Fibroblast of skin of left biceps (primary cell): ENCODE results near the gene SPATA21.

Experiments used
- DNase-seq, 2 experiments: peaks; one replicate each; pipeline ENCODE4 v3.0.0-alpha.2; 2013; ENCODE audit warnings: low read depth in 2 of 2

The SPATA21 gene

GRCh38 chr1:16451841-16452528 is 14.8 kb upstream of the SPATA21 start:
- no peak for DNase-seq

DNA sequence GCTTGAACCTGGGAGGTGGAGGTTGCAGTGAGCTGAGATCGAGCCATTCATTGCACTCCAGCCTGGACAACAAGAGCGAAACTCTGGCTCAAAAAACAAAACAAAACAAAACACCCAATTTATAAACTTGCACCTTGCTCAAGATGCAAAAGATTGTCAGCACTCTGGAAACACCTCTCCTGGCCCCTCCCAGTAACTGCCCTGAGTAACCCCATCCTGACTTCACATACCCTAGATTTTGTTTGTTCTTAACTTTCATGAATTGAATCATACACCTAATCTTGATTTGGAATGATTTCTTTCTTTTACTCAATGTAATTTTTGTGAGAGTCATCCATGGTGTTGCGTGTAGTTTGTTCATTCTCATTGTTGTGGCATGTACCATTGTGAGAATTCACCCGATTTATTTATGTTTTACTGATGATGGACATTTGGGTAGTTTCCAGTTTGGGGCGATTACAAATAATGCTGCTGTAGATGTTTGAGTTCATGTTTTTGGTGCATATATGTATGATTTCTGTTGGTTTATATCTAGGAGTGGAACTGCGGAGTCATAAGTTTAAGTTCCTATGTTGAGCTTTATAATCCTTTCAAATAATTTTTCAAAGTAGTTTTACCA is 13.7 kb upstream of the SPATA21 start:
- DNase-seq: no peak

- DNase-seq: no peak
Measured at GRCh38 chr1:16449666-16450065, 12.4 kb upstream of the SPATA21 start.

- no peak for DNase-seq
Measured at GRCh38 chr1:16449065-16449464, 11.8 kb upstream of the SPATA21 start.

DNA sequence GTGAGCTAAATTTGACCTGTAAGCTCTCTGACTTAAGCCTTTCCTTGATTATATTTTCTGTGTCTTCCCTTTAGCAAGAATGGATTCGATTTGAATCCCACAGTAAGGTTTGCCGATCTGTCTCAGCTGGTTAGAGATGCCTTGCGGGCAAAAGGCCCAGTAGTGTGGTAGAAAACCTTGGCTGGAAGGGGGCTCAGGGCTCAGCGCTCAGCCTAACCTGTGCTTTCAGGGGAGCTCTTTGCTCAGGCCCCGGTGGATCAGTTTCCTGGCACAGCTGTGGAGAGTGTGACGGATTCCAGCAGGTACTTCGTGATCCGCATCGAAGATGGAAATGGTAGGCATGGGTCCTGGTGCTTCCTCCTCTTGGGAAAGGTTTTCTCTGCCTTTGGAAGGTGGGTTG is 10.4 kb upstream of the SPATA21 start:
- DNase-seq: no peak

DNA sequence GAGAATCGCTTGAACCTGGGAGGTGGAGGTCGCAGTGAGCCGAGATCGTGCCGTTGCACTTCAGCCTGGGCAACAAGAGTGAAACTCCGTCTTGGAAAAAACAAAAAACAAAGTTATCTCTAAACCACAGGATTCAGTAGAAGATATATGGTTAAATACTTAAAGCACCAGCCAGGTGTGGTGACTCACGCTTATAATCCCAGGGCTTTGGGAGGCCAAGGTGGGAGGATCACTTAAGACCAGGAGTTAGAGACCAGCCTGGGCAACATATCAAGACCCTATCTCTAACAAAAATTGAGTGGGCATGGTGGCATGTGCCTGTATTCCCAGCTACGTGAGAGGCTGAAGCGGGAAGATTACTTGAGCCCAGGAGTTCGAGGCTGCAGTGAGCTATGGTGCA is 8.9 kb upstream of the SPATA21 start:
- DNase-seq: no peak

GRCh38 chr1:16445052-16445451 is 7.8 kb upstream of the SPATA21 start:
- DNase-seq: no peak

GRCh38 chr1:16443975-16444770 is 6.9 kb upstream of the SPATA21 start:
- no peak for DNase-seq

DNA sequence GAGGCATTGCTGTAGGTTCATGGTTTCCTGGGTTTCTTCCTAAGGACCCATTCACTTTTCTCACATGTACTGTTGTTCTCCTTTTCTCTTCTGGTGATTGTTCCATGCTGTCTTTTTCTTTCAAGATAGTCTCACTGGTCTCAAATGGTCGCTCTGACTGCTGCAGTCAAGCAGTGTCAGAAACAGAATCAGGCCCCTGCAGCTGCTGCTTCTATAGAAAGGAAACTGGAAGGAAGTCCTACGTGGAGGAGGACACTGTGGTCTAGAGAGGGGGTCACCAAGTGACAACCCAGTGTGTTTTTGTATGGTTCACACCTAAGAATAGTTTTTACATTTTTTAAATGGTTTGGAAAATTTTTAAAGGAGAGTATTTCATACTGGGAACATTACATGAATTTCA is 5.7 kb upstream of the SPATA21 start:
- no peak for DNase-seq

GRCh38 chr1:16442265-16442664 is 5.0 kb upstream of the SPATA21 start:
- DNase-seq: no peak

DNA sequence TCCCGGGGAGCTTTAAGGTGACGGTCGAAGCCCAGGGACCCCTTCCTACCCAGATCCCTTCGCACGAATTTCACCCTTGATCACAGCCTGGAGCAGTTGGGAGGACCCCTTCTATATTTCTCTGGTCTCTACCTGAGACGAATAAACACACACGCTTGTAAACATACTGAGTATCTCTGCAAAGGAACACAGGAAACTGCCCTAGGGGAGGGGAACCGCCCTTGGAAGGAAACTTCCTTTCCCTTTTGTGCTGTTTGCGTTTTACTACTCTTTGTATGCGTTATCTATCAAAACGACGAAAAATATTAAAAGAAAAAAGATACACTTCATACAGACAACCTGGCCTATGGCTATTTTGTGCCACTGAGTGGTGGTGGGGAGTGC is 4.0 kb upstream of the SPATA21 start:
- no peak for DNase-seq

- peak; percentile 66 to 74 for DNase-seq
Measured at GRCh38 chr1:16440470-16441281, 3.5 kb upstream of the SPATA21 start, which contains the start of gene NECAP2. TSS of gene NECAP2 (plus strand) at chr1:16440724. CDS start at chr1:16440762, 38 bp downstream.

DNA sequence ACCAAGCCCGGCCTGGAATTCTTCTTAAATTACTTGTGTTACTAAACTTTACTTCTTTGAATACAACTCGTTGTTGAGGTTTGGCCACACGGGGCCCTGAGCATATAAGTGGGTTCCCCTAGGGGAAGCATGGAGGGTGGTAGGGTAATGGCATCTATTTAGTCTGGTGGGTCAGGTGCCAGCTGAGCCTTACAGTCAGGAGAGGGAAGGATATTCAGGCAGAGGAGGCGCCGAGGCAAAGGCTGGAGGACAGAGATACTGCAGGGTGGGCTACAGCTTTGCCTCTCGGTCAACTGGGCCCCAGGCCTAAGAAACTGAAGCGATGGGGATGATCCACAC is 2.9 kb upstream of the SPATA21 start:
- DNase-seq: no peak

- DNase-seq: no peak
Measured at GRCh38 chr1:16438924-16439323, 1.7 kb upstream of the SPATA21 start.

- no peak for DNase-seq
Measured at GRCh38 chr1:16438516-16438915, 1.3 kb upstream of the SPATA21 start.

DNA sequence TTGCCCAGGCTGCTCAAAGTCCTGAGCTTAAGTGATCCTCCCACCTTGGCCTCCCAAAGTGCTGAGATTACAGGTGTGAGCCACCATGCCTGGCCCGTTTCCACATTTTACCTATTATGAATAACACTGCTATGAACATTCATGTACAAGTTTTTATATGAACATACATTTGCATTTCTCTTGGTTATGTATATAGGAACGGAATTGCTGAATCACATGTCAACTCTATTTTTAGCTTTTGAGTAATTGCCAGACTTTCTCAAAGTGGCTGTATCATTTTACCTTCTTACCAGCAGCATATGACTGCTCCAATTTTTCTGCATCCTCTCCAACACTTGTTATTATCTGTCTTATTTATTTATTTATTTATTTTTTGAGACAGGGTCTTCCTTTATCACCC is 2.7 kb downstream of the SPATA21 start:
- peak in 1 of 2 experiments; percentile 6 for DNase-seq

- no peak for DNase-seq
Measured at GRCh38 chr1:16434007-16434406, 3.2 kb downstream of the SPATA21 start.

DNA sequence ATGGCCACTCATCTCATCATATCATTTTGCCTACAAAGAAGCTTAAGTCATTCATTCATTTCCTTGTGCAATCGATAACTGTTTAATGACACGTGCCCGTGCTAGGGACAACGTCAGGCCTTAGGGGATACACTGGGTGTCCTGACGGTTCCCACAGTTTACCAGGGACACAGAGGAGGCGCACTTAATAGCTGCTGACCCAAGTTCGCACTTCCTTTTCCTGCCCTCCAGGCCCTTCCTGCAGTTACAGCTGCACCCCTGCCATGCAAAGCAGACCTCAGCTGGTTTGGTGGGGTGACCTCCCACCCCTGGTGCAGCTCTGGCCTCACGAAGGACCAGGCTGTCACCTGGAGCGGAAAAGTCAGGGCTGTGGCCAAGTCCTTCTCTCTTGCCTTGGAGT is 4.2 kb downstream of the SPATA21 start:
- DNase-seq: no peak

DNA sequence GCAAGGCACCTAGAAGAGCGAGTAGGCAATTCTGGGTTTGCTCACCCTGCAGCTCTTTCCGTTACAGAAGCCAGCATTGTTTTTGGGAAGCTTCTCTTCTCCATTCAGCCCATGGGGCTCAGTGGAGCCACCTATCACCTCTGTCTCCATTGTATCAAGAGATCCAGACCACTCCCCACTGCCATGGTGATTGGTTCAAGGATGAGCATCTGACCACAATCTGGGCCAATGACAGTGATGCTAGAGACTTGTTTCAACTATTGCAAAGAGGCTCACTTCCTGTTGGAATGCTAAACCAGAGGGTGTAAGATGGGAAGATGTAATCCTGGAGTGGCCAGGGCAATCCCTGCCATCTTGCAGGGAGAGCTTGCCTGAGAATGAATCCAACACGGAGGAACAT is 6.6 kb downstream of the SPATA21 start:
- no peak for DNase-seq

- no peak for DNase-seq
Measured at GRCh38 chr1:16425125-16426025, 11.8 kb downstream of the SPATA21 start.

DNA sequence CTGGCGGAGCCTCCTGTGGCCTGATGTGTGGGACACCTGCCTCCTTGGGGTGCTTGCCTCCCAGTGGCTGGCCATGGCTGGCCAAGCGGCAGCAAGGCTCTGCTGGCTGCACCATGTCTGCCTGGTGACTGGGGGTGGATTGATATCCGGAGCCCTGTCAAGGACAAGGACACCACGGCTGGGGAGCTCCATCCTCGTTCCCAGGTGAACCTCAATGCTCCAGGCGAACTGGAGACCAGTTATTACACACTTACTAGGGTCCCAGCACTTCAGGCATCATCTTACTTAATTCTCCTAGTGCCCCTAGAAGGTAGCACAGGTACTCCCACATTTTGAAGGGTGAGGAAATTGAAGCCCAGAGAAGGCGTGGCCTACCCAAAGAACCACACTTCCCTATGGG is 15.2 kb downstream of the SPATA21 start:
- DNase-seq: no peak
